SHP77 treated with DMSO at 0.1 percent for 48 hours (cell line): ENCODE results near the gene TRAF4.
"Not testable (repeated sequence)": the region's sequence is repeated elsewhere in the genome, so short reads cannot be mapped to it uniquely, and the experiment has no call there.

ENCODE experiments used
- DNase-seq: peaks from one replicate; lab custom pipeline; 2025; lab: John Stamatoyannopoulos, UW

Gene TRAF4

GRCh38 chr17:28748852-28749515 is 5.2 kb downstream of the TRAF4 start:
- no peak for DNase-seq

GRCh38 chr17:28749516-28750177 is 5.8 kb downstream of the TRAF4 start:
- DNase-seq, result no peak

GRCh38 chr17:28750178-28751047 is 6.6 kb downstream of the TRAF4 start:
- DNase-seq, result peak; percentile 73

DNA sequence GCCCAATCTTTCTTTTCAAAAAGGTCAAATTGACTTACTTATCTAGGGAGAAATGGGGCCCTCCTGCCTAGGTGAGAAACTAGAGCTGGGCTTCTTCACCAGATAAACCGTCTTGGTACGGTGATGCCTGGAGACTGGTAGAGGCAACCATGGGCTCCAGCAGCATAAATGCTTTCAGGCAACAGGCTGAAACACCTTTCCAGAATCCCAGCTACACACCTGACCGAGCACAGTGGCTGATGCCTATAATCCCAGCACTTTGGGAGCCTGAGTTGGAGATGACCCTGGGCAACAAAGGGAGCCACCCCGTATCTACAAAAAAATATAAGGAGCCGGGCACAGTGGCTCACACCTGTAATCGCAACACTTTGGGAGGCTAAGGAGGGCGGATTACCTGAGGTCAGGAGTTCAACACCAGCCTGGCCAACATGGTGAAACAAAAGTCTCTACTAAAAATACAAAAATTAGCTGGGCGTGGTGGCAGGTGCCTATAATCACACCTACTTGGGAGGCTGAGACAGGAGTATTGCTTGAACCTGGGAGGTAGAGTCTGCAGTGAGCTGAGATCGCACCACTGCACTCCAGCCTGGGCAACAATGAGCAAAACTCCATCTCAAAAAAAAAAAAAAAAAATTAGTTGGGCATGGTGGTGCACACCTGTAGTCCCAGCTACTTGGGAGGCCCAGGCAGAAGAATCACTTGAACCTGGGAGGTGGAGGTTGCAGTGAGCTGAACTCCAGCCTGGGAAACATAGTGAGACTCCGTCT is 8.0 kb downstream of the TRAF4 start:
- no peak for DNase-seq

GRCh38 chr17:28755486-28755885 is 11.7 kb downstream of the TRAF4 start:
- no peak for DNase-seq

- DNase-seq, result no peak
These were observed 12.4 kb downstream of the TRAF4 start for GRCh38 chr17:28756049-28756804.

DNA sequence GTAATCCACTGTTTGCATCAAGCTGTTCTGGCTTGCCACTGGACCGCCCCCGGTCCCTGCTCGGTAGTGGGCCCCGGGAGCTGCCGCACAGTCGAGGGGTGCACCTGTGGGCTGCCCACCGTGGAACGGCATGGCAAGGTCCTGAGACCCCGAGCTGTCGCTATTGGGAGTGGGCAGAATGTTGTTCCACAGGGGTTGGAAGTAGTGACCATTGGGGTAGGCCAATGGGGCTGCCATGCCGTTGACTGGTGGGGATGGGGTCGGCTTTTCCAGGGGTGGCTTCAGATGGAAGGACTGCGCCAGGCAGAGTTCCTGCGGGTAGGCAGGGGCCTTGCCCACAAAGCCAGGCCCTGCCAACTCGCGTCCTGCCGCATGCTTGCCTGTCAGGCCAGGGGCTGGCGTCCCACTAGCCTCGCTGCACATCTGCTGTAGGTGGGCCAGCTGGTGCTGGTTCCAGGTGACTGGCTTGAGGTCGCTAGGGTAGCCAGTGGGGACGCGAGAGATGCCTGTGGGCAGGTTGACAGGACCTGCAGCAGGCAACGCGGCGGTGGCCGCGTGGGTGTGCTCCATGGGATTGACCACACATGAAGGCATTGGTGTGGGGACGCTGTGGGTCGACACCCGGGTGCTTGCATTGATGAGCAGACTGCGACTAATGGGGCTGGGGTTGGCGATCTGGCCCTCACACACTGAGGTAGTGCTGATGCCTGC is 14.8 kb downstream of the TRAF4 start:
- DNase-seq, result no peak

DNA sequence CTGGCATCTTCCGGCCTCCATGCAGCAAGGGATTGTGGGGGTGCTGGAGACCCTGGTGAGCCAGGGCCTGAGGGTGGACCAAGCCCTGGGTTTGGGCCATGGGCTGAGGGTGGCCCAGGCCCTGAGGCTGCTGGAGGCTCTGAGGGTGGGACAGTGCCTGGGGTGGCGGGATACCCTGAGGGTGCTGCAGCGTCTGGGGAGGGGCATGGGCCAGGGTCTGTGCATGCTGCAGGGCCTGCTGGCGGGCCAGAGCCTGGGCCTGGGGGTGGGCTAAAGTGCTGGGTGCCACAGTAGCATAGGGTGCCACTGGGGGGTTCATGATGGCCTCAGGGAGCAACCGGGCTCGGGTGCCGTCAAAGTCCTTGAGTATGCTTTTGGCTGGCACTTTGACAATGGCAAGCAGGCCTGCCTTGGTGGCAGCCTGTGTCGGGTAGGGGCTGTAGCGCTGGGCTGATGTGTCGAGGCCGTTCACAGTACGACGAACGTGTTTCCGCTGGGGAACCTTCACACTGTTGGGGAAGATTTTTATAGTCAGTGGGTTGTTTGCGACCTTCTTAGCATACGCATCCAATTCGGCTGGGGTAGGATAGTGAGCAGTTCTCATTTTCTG is 15.6 kb downstream of the TRAF4 start:
- no peak for DNase-seq

DNA sequence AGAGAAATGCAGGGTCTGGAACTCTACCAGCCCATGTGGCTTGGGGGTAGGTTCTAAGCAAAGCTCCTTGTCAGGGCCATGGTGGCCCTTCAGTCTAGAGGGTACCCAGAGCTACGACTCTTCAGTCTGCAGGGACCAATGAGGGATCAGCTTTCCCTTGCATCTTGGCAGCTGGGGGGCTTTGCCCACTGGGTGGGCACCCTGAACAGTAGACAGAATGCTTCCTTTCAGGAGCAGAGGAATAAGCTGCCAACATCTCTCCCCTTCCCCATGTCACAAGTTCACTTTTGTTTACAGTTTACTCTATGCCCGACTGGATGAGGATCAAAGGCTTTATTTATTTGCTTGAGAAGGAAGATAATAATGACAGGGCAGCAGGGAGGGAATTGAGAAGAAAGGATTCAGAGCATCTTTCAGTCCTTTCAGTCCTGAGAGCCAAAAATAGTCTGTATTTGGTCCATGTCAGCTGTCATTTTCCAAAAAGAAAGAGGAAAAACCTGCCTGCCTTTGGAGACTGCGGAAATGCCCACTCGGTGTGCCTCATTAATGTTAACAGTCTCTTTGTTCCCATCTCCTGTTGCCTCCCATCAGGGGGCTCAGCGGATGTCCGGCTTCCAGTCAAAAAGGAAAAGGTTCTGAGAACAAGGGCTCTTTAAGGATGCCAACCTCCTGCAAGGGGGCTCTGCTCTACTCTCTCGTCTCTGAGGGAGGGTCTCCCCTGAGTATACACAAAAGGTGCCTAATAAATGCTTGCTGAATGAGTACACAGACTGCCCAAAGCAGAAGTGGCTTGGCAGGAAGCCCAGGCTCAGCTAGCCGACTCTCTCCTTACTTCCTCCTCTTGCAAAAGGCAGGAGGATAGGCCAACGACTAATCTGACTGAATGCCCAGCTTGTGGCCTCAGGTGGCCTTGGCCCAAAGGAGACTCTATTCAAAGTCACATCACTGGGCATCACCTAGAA is 17.1 kb downstream of the TRAF4 start:
- DNase-seq, result no peak

GRCh38 chr17:28763137-28763799 is 19.5 kb downstream of the TRAF4 start:
- no peak for DNase-seq

GRCh38 chr17:28763804-28764266 is 20.0 kb downstream of the TRAF4 start:
- DNase-seq, result peak; percentile 25

- no peak for DNase-seq
These were observed 21.2 kb downstream of the TRAF4 start for GRCh38 chr17:28765038-28765437.

DNA sequence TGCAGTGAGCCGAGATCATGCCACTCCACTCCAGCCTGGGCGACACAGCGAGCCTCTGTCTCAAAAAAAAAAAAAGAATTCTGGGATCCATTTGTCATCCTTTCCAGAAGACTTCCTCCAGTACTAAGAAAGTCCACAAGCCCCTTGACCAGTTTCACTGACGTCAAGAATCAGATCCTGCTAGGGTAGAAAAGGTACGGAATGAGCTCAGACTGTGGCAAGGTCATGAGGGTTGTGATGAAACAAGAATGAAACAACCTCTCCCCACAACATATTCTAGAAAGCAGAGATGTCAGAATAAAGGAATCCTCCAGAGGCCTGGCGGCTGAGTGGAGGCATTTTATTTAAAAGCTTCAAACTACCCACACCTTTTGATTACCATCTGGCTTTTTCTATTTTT is 29.9 kb downstream of the TRAF4 start:
- DNase-seq, result no peak

DNA sequence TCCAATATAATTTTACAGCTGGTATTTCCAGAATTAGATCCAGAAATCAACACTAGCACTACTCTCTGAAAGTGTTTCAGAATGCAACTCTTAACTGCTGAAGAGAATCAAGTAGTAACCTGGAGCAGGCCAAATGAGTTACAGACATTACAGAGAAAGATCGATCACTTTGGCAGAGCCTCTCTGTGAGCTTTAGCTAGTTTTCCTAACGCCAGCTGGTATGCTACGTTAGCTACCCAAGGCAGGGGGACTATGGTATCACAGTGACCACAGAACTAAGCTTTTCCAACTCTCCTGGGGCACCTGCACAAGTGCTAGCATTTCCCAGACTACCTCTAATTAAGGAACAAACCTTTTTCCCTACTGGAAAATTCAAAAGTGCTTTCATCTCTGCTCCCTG is 30.4 kb downstream of the TRAF4 start:
- DNase-seq, result no peak

DNA sequence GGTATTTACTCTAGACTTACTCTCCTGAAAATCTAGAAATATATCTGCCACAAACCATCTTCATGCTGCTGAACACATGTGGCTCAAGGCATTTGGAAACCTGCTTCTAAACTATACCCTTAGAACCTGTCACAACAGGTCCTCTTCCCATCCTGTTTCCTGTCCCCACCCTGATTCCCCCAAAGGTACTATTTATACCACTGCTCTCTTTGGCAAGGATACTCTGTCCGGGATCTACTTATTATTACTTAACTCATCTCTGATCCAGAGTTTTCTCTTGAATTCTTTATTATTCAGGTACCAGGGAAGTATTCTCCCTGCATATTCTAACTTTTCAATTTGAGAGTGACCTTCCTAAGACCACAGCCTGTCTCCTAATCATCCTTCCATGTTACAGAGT is 33.4 kb downstream of the TRAF4 start:
- no peak for DNase-seq

GRCh38 chr17:28779601-28780000 is 35.8 kb downstream of the TRAF4 start:
- DNase-seq, result not testable (repeated sequence)

- no peak for DNase-seq
These were observed 39.4 kb downstream of the TRAF4 start for GRCh38 chr17:28783161-28783560.

DNA sequence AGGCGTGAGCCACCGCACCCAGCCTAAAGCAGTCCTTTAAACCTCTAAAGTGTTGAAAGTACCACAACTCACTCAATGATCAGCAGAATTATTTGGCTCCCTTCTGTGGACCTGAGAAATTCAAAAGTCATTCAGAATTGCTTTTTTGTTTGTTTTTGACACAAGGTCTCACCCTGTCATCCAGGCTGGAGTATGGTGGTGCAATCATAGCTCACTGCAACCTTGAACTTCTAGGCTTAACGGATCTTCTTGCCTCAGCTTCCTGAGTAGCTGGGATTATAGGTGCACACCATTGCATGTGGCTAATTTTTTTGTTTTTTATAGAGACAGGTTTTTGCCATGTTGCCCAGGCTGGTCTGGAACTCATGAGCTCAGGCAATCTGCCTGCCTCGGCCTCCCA is 44.3 kb downstream of the TRAF4 start:
- DNase-seq, result no peak
